Measurements from ENCODE around the gene PLA2G6. TPM values are rescaled to one million over a fixed set of nuclear protein-coding genes. Genes with fewer than 3 reads are reported as not detected.

Gene PLA2G6
- total RNA-seq, 2 donors from 2014 or later, result 60.6 to 60.7 TPM

DNA sequence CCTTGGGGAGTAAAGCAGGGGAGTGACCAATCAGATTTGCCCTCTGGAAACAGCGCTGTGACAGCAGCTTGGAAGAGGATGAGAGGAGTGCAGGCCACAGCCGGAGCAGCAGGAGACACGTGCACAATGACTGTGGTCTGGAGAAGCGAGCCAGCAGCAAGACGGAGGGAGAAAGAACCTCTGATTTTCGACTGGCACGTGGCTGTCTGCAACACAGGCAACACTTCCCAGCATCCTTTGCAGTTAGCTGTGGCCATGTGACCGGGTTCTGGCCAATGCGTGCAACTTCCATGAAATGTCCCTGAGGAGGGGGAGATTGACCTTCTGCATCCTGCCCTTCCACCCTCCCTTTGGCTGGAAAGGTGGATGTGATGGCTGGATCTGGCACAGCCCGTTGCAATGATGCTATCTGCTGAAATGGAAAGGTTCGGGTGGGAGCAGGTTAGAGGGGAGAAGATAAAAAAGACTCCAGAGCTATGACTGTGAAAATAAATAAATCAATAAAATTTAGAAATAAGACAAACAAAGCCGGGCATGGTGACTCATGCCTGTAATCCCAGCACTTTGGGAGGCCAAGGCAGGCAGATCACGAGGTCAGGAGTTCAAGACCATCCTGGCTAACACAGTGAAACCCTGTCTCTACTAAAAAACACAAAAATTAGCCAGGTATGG lies 15.6 kb downstream of the PLA2G6 start:
- H3K27ac ChIP-seq (ENCODE audit: low read depth, low read length), result no peak overlapping the region
- DNase-seq, result no peak
- 91 to 95% methylated on average over 9 to 13 of the region's 13 CpGs for WGBS, 2 experiments (ENCODE audit: insufficient coverage in 1 of 2, insufficient read length in 1 of 2)
- Mint-ChIP-seq H3K4me1 (no peaks in the 10 kb centered on the region), H3K27ac (no peak overlapping the region), H3K4me3 (no peak overlapping the region), H3K27me3 (ENCODE audit: insufficient read depth) (no peaks in the 10 kb centered on the region), H3K36me3 (ENCODE audit: low read depth) (peaks cover 50% of the 10 kb centered on the region), H3K9me3 (no peaks in the 10 kb centered on the region)
- H3K4me3 ChIP-seq (ENCODE audit: low read length), result no peak overlapping the region
- no peak overlapping the region for H3K9ac ChIP-seq (ENCODE audit: extremely low read depth, low read length, poor library complexity, severe bottlenecking)
- H3K9me3 ChIP-seq (ENCODE audit: control insufficient read depth, low read length), result no peaks in the 10 kb centered on the region
- TF ChIP-seq, protein P1, sequence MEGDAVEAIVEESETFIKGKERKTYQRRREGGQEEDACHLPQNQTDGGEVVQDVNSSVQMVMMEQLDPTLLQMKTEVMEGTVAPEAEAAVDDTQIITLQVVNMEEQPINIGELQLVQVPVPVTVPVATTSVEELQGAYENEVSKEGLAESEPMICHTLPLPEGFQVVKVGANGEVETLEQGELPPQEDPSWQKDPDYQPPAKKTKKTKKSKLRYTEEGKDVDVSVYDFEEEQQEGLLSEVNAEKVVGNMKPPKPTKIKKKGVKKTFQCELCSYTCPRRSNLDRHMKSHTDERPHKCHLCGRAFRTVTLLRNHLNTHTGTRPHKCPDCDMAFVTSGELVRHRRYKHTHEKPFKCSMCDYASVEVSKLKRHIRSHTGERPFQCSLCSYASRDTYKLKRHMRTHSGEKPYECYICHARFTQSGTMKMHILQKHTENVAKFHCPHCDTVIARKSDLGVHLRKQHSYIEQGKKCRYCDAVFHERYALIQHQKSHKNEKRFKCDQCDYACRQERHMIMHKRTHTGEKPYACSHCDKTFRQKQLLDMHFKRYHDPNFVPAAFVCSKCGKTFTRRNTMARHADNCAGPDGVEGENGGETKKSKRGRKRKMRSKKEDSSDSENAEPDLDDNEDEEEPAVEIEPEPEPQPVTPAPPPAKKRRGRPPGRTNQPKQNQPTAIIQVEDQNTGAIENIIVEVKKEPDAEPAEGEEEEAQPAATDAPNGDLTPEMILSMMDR (conservative IDR thresholded peaks at IDR 0.05), result no peak
- H3K4me1 ChIP-seq (ENCODE audit: control insufficient read depth, insufficient read depth, low read length), result no peaks in the 10 kb centered on the region
- peaks cover 15% of the 10 kb centered on the region for H3K36me3 ChIP-seq (ENCODE audit: control insufficient read depth, insufficient read depth, low read length)
- H3K27me3 ChIP-seq (ENCODE audit: control insufficient read depth, insufficient read depth, low read length, poor library complexity, severe bottlenecking), result no peaks in the 10 kb centered on the region

DNA sequence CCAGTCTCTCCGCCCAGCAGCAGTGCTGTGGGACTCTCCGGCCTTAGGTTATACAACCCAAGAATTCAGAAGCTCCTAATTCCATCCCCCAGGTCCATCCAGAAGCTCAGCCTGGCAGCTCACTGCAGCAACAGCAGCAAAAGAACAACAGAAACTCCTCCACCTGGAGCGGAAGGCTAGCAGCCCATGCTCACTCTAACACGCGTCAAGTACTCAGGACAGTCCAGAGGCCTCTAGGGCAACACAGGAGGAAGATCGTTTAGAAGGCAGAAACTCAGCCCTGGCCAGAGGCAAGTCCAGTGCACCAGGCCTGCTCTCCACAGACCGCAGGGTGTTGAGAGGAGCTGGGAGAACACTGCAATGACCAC lies 17.1 kb downstream of the PLA2G6 start:
- no peaks in the 10 kb centered on the region for H3K4me1 Mint-ChIP-seq
- Histone ChIP-seq H3K27ac (ENCODE audit: low read depth, low read length) (no peak overlapping the region), H3K27me3 (ENCODE audit: control insufficient read depth, insufficient read depth, low read length, poor library complexity, severe bottlenecking) (no peaks in the 10 kb centered on the region), H3K4me1 (ENCODE audit: control insufficient read depth, insufficient read depth, low read length) (no peaks in the 10 kb centered on the region), H3K9me3 (ENCODE audit: control insufficient read depth, low read length) (no peaks in the 10 kb centered on the region), H3K4me3 (ENCODE audit: low read length) (no peak overlapping the region), H3K9ac (ENCODE audit: extremely low read depth, low read length, poor library complexity, severe bottlenecking) (no peak overlapping the region), H3K36me3 (ENCODE audit: control insufficient read depth, insufficient read depth, low read length) (peaks cover 16% of the 10 kb centered on the region)
- no peaks in the 10 kb centered on the region for H3K27me3 Mint-ChIP-seq (ENCODE audit: insufficient read depth)
- H3K9me3 Mint-ChIP-seq, result no peaks in the 10 kb centered on the region
- 90 to 96% methylated on average over 5 to 7 of the region's 7 CpGs for WGBS, 2 experiments (ENCODE audit: insufficient coverage in 1 of 2, insufficient read length in 1 of 2)
- TF ChIP-seq, protein P1 (conservative IDR thresholded peaks at IDR 0.05), result no peak
- DNase-seq, result no peak
- no peak overlapping the region for H3K27ac Mint-ChIP-seq
- H3K36me3 Mint-ChIP-seq (ENCODE audit: low read depth), result peaks cover 52% of the 10 kb centered on the region
- H3K4me3 Mint-ChIP-seq, result no peak overlapping the region

DNA sequence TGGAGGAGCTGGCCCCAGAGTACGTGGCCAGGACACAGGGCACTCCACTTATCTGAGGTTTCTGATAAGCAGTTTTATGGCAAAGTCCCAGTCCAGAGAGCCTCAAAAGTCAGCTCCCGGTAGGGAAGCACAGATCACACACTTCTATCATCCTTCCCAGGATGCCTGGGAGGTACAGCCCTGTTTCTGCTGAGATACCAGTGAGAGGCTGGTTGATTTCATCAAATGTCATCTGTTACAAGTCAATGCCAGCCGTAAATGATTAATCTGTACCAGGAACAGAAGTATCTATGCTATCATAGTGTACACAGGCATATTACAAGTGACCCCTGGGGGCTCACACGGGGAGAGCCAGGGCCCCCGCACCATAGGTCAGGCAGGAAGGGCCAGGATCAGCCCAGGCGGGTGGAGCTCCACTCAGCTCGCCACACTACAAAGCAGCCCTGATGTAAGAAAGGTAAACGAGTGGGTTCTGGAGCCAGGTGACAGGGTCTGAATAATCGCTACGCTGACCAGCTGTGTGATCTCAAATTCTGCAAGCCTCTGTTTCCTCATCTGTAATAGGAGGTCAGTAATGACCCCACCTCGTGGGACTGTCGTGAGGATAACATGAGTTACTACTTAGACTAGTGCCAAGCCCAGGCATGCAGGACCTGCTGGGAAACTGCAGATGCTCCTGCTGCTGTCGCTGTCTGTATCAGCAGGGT lies 17.6 kb downstream of the PLA2G6 start:
- Mint-ChIP-seq H3K4me3 (no peak overlapping the region), H3K36me3 (ENCODE audit: low read depth) (peaks cover 51% of the 10 kb centered on the region), H3K27me3 (ENCODE audit: insufficient read depth) (no peaks in the 10 kb centered on the region), H3K4me1 (no peaks in the 10 kb centered on the region), H3K27ac (no peak overlapping the region), H3K9me3 (no peaks in the 10 kb centered on the region)
- H3K27me3 ChIP-seq (ENCODE audit: control insufficient read depth, insufficient read depth, low read length, poor library complexity, severe bottlenecking), result no peaks in the 10 kb centered on the region
- WGBS, 2 experiments (ENCODE audit: insufficient coverage in 1 of 2, insufficient read length in 1 of 2), result 92% methylated on average over 10 to 13 of the region's 13 CpGs
- DNase-seq, result no peak
- no peak overlapping the region for H3K27ac ChIP-seq (ENCODE audit: low read depth, low read length)
- no peak overlapping the region for H3K9ac ChIP-seq (ENCODE audit: extremely low read depth, low read length, poor library complexity, severe bottlenecking)
- H3K9me3 ChIP-seq (ENCODE audit: control insufficient read depth, low read length), result no peaks in the 10 kb centered on the region
- H3K36me3 ChIP-seq (ENCODE audit: control insufficient read depth, insufficient read depth, low read length), result peaks cover 16% of the 10 kb centered on the region
- no peak overlapping the region for H3K4me3 ChIP-seq (ENCODE audit: low read length)
- TF ChIP-seq, protein P1 (conservative IDR thresholded peaks at IDR 0.05), result no peak
- H3K4me1 ChIP-seq (ENCODE audit: control insufficient read depth, insufficient read depth, low read length), result no peaks in the 10 kb centered on the region
